Neural cell (in vitro differentiated cells): Measurements from ENCODE around the gene ATP4B.

ENCODE experiments used
- CTCF ChIP-seq: fragments of 450-650 bp; IDR thresholded peaks from 2 replicates; pipeline ENCODE4 v1.5.1; 2014; ENCODE audit warnings: antibody characterized with exemption, mild to moderate bottlenecking, moderate library complexity; ENCODE audit not compliant: poor library complexity, severe bottlenecking
- EZH2 ChIP-seq: fragments of 200-600, 300-800 bp; shearing (Covaris generic), sonication (generic); IDR thresholded peaks from 2 replicates; pipeline ENCODE4 v1.6.1; 2014; ENCODE audit warnings: antibody characterized with exemption, low read length, borderline replicate concordance, mild to moderate bottlenecking; ENCODE audit not compliant: insufficient read depth, poor library complexity, severe bottlenecking
- RAD21 ChIP-seq: fragments of 450-650 bp; conservative IDR thresholded peaks from 2 replicates; pipeline ENCODE4 v1.6.1; 2014; ENCODE audit warnings: antibody characterized with exemption, mild to moderate bottlenecking, moderate library complexity
- SMC3 ChIP-seq: fragments of 450-650 bp; conservative IDR thresholded peaks from 2 replicates; pipeline ENCODE4 v1.6.1; 2014; ENCODE audit warnings: antibody characterized with exemption, mild to moderate bottlenecking, moderate library complexity; ENCODE audit not compliant: poor library complexity
- TAF1 ChIP-seq: IDR thresholded peaks from 2 replicates; pipeline ENCODE4 v1.6.1; 2012; ENCODE audit warnings: low read depth
- TF ChIP-seq, protein P1 (sequence below): IDR thresholded peaks from 2 replicates; pipeline ENCODE4 v1.6.1; 2012; ENCODE audit warnings: borderline replicate concordance

- no peak for TF ChIP-seq EZH2
- no peak for TF ChIP-seq CTCF
- no peak for TF ChIP-seq TAF1
- TF ChIP-seq, protein P1, sequence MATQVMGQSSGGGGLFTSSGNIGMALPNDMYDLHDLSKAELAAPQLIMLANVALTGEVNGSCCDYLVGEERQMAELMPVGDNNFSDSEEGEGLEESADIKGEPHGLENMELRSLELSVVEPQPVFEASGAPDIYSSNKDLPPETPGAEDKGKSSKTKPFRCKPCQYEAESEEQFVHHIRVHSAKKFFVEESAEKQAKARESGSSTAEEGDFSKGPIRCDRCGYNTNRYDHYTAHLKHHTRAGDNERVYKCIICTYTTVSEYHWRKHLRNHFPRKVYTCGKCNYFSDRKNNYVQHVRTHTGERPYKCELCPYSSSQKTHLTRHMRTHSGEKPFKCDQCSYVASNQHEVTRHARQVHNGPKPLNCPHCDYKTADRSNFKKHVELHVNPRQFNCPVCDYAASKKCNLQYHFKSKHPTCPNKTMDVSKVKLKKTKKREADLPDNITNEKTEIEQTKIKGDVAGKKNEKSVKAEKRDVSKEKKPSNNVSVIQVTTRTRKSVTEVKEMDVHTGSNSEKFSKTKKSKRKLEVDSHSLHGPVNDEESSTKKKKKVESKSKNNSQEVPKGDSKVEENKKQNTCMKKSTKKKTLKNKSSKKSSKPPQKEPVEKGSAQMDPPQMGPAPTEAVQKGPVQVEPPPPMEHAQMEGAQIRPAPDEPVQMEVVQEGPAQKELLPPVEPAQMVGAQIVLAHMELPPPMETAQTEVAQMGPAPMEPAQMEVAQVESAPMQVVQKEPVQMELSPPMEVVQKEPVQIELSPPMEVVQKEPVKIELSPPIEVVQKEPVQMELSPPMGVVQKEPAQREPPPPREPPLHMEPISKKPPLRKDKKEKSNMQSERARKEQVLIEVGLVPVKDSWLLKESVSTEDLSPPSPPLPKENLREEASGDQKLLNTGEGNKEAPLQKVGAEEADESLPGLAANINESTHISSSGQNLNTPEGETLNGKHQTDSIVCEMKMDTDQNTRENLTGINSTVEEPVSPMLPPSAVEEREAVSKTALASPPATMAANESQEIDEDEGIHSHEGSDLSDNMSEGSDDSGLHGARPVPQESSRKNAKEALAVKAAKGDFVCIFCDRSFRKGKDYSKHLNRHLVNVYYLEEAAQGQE: no peak
- TF ChIP-seq RAD21: no peak
- TF ChIP-seq SMC3: no peak
Observed at GRCh38 chr13:113604186-113604585, 53.8 kb downstream of the ATP4B start.
